ENCODE measurements around the gene INPP5F. TPM values are rescaled to one million over a fixed set of nuclear protein-coding genes. Genes with fewer than 3 reads are reported as not detected.

The INPP5F gene
- total RNA-seq, 1 donor from 2014 or later, result 11.5 TPM

DNA sequence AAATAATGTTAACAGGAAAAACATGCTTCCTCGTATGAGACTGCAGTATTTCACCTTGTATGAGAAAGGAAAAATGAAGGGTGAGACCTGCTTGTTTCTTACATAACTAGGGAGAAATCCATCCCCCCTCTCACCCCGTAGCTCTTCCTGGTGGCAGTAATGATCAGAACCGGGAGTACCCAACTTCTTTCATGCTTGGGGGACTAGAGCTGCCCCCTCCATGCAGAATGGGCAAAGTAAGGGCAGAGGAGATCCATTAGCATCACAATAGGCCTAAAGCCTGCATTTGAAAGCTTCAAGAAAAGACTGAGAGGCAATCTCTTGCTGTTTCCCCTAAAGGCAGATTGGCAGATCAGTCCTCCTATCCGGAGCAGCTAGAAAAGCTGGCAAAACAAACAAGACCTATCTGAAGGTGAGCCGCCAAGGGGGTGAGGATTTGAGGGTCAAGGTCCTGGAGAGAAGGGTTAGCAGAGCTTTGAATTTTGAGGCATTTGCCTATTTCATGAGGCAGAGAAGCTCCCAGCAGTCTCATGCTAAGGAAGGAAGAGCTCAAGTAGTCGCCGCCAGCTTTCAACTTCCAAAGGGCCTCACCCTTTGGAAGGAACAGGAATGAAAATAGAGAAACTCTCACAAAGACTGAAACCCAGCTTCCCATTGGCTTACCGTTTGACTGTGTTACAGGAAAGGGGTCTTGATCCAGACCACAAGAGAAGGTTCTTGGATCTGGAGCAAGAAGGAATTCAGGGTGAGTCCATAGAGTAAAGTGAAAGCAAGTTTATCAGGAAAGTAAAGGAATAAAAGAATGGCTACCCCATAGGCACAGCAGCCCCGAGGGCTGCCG is 38.4 kb upstream of the INPP5F start:
- H3K4me3 ChIP-seq (ENCODE audit: low read length in 3 of 3), result no peak overlapping the region
- peak overlapping the region in 1 of 3 donors; percentile 40 for H3K9ac ChIP-seq (ENCODE audit: low read depth in 1 of 3, low read length in 3 of 3)
- H3K27ac ChIP-seq (ENCODE audit: low read depth, low read length), result peak overlapping the region; percentile 37
- H3K9me3 ChIP-seq (ENCODE audit: control insufficient read depth in 3 of 3, low read length in 3 of 3), result no peaks in the 10 kb centered on the region
- H3K4me1 ChIP-seq (ENCODE audit: control insufficient read depth in 3 of 3, insufficient read depth in 3 of 3, low read length in 3 of 3), result peaks cover 9 to 18% (median 9%) of the 10 kb centered on the region in 3 donors
- H3K36me3 ChIP-seq (ENCODE audit: control insufficient read depth in 3 of 3, insufficient read depth in 3 of 3, low read length in 3 of 3), result no peaks in the 10 kb centered on the region
- no peaks in the 10 kb centered on the region for H3K27me3 ChIP-seq (ENCODE audit: control insufficient read depth in 3 of 3, insufficient read depth in 3 of 3, low read length in 3 of 3)

DNA sequence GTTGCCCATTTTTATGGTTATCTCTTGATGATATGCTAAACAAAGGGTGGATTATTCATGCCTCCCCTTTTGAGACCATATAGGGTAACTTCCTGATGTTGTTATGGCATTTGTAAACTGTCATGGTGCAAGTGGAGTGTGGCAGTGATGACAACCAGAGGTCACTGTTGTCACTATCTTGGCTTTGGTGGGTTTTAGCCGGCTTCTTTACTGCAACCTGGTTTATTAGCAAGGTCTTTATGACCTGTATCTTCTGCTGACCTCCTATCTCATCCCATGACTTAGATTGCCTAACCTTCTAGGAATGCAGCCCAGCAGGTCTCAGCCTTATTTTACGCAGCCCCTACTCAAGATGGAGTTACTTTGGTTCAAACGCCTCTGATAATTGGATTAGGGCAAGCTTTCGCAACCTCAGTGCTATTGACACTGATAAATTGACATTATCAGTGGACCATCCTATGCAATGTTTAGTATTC is 37.8 kb upstream of the INPP5F start:
- Histone ChIP-seq H3K9me3 (ENCODE audit: control insufficient read depth in 3 of 3, low read length in 3 of 3) (no peaks in the 10 kb centered on the region), H3K27me3 (ENCODE audit: control insufficient read depth in 3 of 3, insufficient read depth in 3 of 3, low read length in 3 of 3) (no peaks in the 10 kb centered on the region), H3K9ac (ENCODE audit: low read depth in 1 of 3, low read length in 3 of 3) (no peak overlapping the region), H3K4me1 (ENCODE audit: control insufficient read depth in 3 of 3, insufficient read depth in 3 of 3, low read length in 3 of 3) (peaks cover 6 to 15% (median 6%) of the 10 kb centered on the region in 3 donors), H3K36me3 (ENCODE audit: control insufficient read depth in 3 of 3, insufficient read depth in 3 of 3, low read length in 3 of 3) (no peaks in the 10 kb centered on the region), H3K27ac (ENCODE audit: low read depth, low read length) (no peak overlapping the region), H3K4me3 (ENCODE audit: low read length in 3 of 3) (no peak overlapping the region)

DNA sequence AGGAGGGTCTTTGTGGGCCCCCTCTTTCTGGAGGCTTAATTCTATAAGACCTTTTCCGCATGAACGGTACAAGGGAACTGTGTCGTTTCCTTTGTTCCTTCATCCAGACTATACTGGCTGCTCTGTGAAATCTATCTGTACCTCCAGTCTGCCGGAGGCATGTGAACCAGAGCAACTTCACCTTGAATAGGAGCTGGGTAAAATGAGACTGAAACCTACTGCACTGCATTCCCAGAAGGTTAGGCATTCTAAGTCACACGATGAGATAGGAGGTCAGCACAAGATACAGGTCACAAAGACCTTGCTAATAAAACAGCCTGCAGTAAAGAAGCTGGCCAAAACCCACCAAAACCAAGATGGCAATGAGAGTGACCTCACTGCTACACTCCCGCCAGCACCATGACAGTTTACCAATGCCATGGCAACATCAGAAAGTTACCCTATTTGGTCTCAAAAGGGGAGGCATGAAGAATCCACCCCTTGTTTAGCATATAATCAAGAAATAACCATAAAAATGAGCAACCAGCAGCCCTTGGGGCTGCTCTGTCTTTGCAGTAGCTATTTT is 36.8 kb upstream of the INPP5F start:
- no peaks in the 10 kb centered on the region for H3K27me3 ChIP-seq (ENCODE audit: control insufficient read depth in 3 of 3, insufficient read depth in 3 of 3, low read length in 3 of 3)
- no peaks in the 10 kb centered on the region for H3K36me3 ChIP-seq (ENCODE audit: control insufficient read depth in 3 of 3, insufficient read depth in 3 of 3, low read length in 3 of 3)
- H3K4me3 ChIP-seq (ENCODE audit: low read length in 3 of 3), result no peak overlapping the region
- H3K4me1 ChIP-seq (ENCODE audit: control insufficient read depth in 3 of 3, insufficient read depth in 3 of 3, low read length in 3 of 3), result peaks cover 6 to 9% (median 6%) of the 10 kb centered on the region in 3 donors
- H3K9me3 ChIP-seq (ENCODE audit: control insufficient read depth in 3 of 3, low read length in 3 of 3), result no peaks in the 10 kb centered on the region
- no peak overlapping the region for H3K9ac ChIP-seq (ENCODE audit: low read depth in 1 of 3, low read length in 3 of 3)
- H3K27ac ChIP-seq (ENCODE audit: low read depth, low read length), result no peak overlapping the region

DNA sequence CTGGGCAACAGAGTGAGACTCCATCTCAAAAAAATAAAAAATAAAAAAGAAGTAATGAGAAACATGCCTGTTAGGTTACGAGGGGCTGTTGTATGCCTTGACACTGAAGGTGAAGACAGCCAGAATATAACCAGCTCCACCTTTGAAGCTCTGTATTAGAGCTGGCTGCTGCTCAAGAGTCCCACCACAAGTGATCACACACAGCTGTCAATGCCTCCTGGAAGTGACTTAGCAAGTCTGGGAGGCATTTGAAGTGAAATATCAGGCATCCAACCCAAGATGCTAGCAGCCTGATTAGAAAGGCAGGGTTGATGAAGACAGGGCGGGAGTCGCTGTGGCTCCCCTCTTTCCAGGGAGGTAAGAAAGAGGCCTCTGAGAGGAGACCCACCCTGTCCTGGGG is 34.1 kb upstream of the INPP5F start:
- Histone ChIP-seq H3K27me3 (ENCODE audit: control insufficient read depth in 3 of 3, insufficient read depth in 3 of 3, low read length in 3 of 3) (no peaks in the 10 kb centered on the region), H3K9me3 (ENCODE audit: control insufficient read depth in 3 of 3, low read length in 3 of 3) (no peaks in the 10 kb centered on the region), H3K27ac (ENCODE audit: low read depth, low read length) (no peak overlapping the region), H3K36me3 (ENCODE audit: control insufficient read depth in 3 of 3, insufficient read depth in 3 of 3, low read length in 3 of 3) (no peaks in the 10 kb centered on the region), H3K9ac (ENCODE audit: low read depth in 1 of 3, low read length in 3 of 3) (no peak overlapping the region), H3K4me3 (ENCODE audit: low read length in 3 of 3) (no peak overlapping the region), H3K4me1 (ENCODE audit: control insufficient read depth in 3 of 3, insufficient read depth in 3 of 3, low read length in 3 of 3) (peaks cover 5 to 8% (median 5%) of the 10 kb centered on the region in 3 donors)

DNA sequence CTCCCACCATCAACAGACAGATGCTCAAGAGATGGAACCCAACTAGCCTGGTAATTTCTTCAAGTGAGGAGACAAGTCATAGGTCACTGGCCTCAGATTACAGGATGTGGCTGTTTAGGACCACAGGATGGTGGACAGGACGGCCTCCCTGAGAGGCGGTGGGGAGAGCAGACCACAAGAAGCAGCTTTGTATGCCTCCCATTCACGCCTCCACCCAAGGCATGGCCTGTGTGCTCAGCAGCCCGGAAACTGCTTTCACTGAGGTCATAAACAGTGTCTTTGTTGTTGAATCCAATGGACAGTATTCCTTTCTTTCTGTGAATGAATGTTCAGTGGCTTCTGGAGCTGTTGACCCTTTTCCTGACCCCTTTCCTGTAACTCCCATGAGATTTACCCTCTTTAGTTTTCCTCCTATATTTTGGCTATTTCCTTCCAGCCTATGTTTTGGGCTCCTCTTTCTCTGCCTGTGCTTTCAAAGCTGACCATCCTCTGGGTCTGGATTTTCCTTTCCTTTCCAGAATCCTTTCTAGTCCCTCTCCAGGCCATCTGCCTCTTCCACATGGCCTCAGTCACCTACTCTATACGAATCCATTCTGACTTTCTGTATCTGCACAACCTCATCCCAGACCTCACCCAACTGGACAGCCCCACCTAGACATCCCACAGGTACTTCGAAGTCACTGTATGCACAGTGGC is 32.4 kb upstream of the INPP5F start:
- no peak overlapping the region for H3K4me3 ChIP-seq (ENCODE audit: low read length in 3 of 3)
- H3K4me1 ChIP-seq (ENCODE audit: control insufficient read depth in 3 of 3, insufficient read depth in 3 of 3, low read length in 3 of 3), result no peaks in the 10 kb centered on the region
- H3K27ac ChIP-seq (ENCODE audit: low read depth, low read length), result no peak overlapping the region
- H3K9me3 ChIP-seq (ENCODE audit: control insufficient read depth in 3 of 3, low read length in 3 of 3), result no peaks in the 10 kb centered on the region
- no peak overlapping the region for H3K9ac ChIP-seq (ENCODE audit: low read depth in 1 of 3, low read length in 3 of 3)
- no peaks in the 10 kb centered on the region for H3K36me3 ChIP-seq (ENCODE audit: control insufficient read depth in 3 of 3, insufficient read depth in 3 of 3, low read length in 3 of 3)
- no peaks in the 10 kb centered on the region for H3K27me3 ChIP-seq (ENCODE audit: control insufficient read depth in 3 of 3, insufficient read depth in 3 of 3, low read length in 3 of 3)

DNA sequence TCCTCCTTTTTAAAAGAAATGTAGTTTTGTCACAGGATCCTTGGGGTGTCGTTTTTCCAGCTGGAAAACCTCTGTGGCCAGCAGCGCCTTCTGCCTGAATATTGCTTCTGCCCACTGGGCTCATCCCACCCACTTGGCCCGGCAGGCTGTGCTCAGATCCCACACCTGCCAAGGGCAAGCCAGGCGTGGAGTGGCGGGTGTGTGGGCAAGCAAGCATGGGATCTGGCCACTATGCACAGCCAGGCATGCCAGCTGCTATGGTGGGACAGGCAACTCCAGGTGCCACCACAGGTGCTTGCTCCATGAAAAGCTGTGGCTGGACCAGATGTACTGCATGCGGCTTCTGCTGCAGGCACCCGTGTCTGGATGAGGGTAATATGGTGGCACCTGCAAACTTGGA is 31.2 kb upstream of the INPP5F start:
- Histone ChIP-seq H3K27me3 (ENCODE audit: control insufficient read depth in 3 of 3, insufficient read depth in 3 of 3, low read length in 3 of 3) (no peaks in the 10 kb centered on the region), H3K9me3 (ENCODE audit: control insufficient read depth in 3 of 3, low read length in 3 of 3) (no peaks in the 10 kb centered on the region), H3K9ac (ENCODE audit: low read depth in 1 of 3, low read length in 3 of 3) (no peak overlapping the region), H3K27ac (ENCODE audit: low read depth, low read length) (no peak overlapping the region), H3K36me3 (ENCODE audit: control insufficient read depth in 3 of 3, insufficient read depth in 3 of 3, low read length in 3 of 3) (no peaks in the 10 kb centered on the region), H3K4me1 (ENCODE audit: control insufficient read depth in 3 of 3, insufficient read depth in 3 of 3, low read length in 3 of 3) (no peaks in the 10 kb centered on the region), H3K4me3 (ENCODE audit: low read length in 3 of 3) (no peak overlapping the region)

DNA sequence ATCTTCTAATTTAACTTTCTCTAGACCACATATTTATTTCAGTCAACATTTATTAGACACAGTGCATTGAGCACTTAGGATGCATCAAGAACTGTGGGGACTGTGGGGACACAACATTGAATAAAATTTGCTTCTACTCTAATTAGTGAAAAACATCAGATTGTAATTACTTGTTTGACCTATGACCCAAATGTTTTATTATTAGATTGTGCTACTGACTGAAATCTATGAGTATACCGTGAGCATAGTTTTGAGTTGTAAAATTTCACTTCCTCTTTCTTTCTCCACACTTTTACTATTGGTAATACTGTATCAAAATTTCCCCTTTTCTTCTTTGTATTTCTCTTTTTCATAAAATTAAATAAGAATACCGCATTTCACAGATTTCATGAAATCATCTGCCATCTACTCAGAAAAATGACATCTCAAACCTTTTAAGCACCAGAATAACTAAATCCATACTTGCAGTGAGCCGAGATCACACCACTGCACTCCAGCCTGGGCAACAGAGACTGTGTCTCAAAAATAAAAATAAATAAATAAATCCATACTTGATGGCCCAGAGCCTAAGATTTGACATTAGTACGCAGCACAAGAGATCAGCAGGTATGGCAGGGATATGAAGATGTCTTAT is 25.4 kb upstream of the INPP5F start:
- H3K9me3 ChIP-seq (ENCODE audit: control insufficient read depth in 3 of 3, low read length in 3 of 3), result no peaks in the 10 kb centered on the region
- H3K4me1 ChIP-seq (ENCODE audit: control insufficient read depth in 3 of 3, insufficient read depth in 3 of 3, low read length in 3 of 3), result no peaks in the 10 kb centered on the region
- no peaks in the 10 kb centered on the region for H3K36me3 ChIP-seq (ENCODE audit: control insufficient read depth in 3 of 3, insufficient read depth in 3 of 3, low read length in 3 of 3)
- no peak overlapping the region for H3K27ac ChIP-seq (ENCODE audit: low read depth, low read length)
- H3K9ac ChIP-seq (ENCODE audit: low read depth in 1 of 3, low read length in 3 of 3), result no peak overlapping the region
- H3K27me3 ChIP-seq (ENCODE audit: control insufficient read depth in 3 of 3, insufficient read depth in 3 of 3, low read length in 3 of 3), result no peaks in the 10 kb centered on the region
- H3K4me3 ChIP-seq (ENCODE audit: low read length in 3 of 3), result no peak overlapping the region

DNA sequence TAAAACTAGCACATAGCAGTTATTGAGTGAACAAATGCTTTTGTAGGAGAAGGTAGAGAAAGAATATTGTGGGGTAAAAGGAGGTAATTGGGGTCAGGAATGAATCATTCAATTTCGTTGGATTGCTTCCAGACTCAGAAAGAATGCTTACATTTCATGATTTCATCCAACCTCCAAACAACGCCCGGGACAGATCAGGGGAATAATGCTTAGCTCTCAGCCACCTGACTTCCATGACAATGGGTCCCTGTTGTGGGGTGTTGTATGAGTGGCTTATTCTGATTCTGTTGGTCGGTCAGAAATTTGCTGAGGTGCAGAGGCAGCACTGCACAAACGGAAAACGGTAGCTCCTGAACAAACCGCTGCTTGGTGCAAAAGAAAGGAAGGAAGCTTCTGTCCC is 24.0 kb upstream of the INPP5F start:
- Histone ChIP-seq H3K9ac (ENCODE audit: low read depth in 1 of 3, low read length in 3 of 3) (no peak overlapping the region), H3K27ac (ENCODE audit: low read depth, low read length) (no peak overlapping the region), H3K27me3 (ENCODE audit: control insufficient read depth in 3 of 3, insufficient read depth in 3 of 3, low read length in 3 of 3) (no peaks in the 10 kb centered on the region), H3K36me3 (ENCODE audit: control insufficient read depth in 3 of 3, insufficient read depth in 3 of 3, low read length in 3 of 3) (no peaks in the 10 kb centered on the region), H3K4me1 (ENCODE audit: control insufficient read depth in 3 of 3, insufficient read depth in 3 of 3, low read length in 3 of 3) (no peaks in the 10 kb centered on the region), H3K9me3 (ENCODE audit: control insufficient read depth in 3 of 3, low read length in 3 of 3) (no peaks in the 10 kb centered on the region), H3K4me3 (ENCODE audit: low read length in 3 of 3) (no peak overlapping the region)

DNA sequence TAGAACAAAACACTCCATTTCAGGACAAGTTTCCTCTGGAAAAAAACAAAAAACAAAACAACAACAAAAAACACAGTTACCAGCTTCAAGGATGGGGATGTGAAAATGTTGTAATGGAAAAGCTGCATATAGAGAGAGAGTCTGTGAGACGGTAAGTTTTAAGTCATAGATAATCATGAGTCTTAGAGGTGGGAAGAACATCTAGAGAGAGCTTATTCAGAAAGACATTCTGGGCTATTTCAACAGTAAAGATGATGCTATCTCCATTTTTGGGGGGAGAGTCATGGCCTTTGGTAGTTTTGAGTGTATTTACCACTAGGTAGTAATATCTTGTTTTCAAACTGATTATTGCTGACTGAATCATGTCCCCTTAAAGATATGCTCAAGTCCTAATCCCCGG is 23.3 kb upstream of the INPP5F start:
- no peak overlapping the region for H3K27ac ChIP-seq (ENCODE audit: low read depth, low read length)
- no peaks in the 10 kb centered on the region for H3K36me3 ChIP-seq (ENCODE audit: control insufficient read depth in 3 of 3, insufficient read depth in 3 of 3, low read length in 3 of 3)
- no peaks in the 10 kb centered on the region for H3K27me3 ChIP-seq (ENCODE audit: control insufficient read depth in 3 of 3, insufficient read depth in 3 of 3, low read length in 3 of 3)
- H3K4me3 ChIP-seq (ENCODE audit: low read length in 3 of 3), result no peak overlapping the region
- H3K4me1 ChIP-seq (ENCODE audit: control insufficient read depth in 3 of 3, insufficient read depth in 3 of 3, low read length in 3 of 3), result no peaks in the 10 kb centered on the region
- no peak overlapping the region for H3K9ac ChIP-seq (ENCODE audit: low read depth in 1 of 3, low read length in 3 of 3)
- H3K9me3 ChIP-seq (ENCODE audit: control insufficient read depth in 3 of 3, low read length in 3 of 3), result no peaks in the 10 kb centered on the region
